ENCODE data around the gene TSPEAR.
"Not testable (repeated sequence)": the region's sequence is repeated elsewhere in the genome, so short reads cannot be mapped to it uniquely, and the experiment has no call there.

The TSPEAR gene

DNA sequence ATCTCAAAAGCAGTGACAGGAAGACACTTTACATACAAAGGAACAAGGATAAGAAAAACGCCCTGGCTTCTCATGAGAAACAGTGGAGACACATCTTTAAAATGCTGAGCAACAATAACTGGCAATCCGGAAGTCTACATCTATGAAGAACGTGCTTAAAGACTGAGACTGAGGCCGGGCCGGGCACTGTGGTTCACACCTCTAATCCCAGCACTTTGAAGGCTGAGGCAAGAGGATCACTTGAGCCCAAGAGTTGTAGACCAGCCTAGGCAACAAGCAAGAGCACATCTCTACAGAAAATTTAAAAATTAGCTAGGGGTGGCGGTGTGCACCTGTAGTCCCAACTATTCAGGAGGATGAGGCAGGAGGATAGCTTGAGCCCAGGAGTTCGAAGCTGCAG is 27.3 kb downstream of the TSPEAR start:
- DNase-seq (ENCODE audit: low spot score), result no peak

DNA sequence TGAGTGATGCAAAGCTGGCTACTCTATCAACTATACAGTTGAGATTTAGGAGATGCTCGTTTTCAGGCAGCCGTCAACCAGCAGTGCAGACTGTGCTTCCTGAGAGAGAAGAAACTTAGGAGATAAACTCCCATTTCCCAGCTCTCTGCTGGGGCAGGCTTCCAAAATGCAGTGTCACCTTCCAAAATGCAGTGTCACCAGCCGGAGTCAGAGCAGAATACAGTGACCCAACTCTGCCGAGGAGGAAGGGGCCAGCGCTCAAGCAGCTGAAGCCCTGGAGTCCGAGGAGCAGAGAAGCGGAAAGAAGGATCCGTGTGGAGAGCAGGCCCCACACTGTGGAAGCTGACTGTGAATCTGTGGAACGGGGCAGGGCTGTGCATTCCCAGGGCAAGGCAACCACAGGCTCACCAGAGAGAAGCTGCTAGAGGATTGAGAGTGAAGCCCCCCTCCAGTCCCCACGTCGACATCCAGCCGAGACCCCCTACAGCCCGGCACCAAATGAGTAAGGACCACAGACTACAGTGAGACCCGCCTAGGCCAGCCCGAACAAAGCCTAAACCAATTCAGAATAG is 28.7 kb downstream of the TSPEAR start:
- no peak for DNase-seq (ENCODE audit: low spot score)

DNA sequence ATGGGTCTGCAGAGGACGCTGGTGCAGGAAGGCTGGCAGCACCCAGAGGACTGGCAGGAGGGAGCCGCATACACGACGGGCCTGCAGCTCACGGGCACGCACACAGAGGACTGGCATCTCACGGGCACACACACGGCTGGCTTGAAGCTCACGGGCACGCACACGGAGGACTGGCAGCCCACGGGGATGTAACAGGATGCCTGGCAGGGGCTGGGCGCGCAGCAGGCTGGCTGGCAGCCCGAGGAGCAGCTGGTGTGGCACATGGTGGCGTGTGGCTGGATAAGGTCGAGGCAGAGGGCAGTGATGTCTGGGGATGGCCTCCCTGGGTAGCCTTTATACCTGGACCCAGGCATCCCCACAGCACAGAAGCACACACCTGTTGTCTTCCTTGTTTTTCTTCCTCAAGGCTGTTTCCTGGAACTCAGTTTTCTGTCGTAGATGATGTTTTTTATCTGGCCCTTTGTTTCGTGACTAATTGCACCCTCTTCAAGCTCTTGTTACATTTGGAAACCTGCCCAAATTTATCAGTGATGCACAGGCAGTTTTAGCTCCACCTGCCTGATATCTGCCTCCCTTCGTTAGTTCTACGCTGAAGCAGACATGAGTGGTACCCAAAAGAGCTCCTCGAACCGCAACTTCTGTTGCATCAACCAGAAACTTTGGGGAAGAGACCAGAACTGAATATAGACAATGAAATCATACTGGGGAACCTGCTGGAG is 29.4 kb downstream of the TSPEAR start, which contains the start of gene KRTAP12-1:
TSS of gene KRTAP12-1 (minus strand) at position 303 of the 719 bp plus-strand sequence. CDS start at position 263, 40 bp downstream.
- DNase-seq (ENCODE audit: low spot score), result no peak

DNA sequence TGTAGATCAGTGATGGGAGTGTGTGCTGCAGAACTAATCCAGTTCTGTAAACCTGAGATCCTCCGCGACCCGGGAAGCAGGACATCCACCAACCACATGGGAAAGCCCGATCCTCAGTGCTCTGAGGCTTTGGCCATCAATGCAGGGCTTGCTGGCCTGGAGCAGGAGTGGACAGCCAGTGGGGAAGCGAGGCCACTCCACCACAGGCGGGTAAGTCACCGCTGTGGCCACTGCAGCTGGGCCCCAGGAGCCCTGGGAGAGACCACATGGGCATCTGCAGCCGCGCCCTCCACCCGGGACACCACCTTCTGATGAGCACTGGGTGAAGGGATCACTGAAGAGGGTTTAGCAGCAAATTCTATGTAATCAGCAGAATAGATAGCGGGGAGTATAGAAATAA is 30.2 kb downstream of the TSPEAR start:
- no peak for DNase-seq (ENCODE audit: low spot score)

DNA sequence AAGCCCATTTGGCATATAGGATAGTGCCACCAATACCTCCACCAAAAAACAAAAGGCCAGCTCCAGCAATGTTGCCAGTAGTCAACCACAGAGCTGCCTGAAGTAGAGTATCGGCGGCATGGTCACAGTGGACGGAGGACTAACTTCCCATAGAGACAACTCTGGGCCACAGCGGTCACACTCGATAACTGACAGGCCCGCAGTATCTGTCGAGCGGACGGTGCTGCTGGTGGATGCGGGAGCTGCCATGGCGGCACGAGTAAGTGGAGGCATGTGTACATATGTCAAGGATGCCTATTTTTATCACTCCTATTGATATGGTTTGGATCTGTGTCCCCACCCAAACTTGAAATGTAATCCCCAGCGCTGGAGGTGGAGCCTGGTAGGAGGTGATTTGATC is 33.5 kb downstream of the TSPEAR start:
- DNase-seq (ENCODE audit: low spot score), result no peak

DNA sequence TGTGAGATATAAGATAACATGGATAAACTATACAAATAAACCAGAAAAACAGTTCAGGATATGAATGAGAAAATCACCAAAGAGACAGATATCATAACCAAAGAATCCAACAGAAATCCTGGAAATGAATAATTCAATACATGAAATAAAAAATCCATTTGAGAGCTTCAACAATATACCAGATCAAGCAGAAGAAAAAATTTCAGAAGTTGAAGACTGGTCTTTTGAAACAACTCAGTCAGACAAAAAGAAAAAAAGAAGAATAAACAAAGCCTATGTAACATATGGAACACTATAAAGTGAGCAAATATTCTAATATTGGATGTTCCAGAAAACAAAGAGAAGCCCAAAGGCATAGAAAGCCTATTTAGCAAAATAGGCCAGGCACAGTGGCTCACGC is 39.5 kb downstream of the TSPEAR start:
- no peak for DNase-seq (ENCODE audit: low spot score)

DNA sequence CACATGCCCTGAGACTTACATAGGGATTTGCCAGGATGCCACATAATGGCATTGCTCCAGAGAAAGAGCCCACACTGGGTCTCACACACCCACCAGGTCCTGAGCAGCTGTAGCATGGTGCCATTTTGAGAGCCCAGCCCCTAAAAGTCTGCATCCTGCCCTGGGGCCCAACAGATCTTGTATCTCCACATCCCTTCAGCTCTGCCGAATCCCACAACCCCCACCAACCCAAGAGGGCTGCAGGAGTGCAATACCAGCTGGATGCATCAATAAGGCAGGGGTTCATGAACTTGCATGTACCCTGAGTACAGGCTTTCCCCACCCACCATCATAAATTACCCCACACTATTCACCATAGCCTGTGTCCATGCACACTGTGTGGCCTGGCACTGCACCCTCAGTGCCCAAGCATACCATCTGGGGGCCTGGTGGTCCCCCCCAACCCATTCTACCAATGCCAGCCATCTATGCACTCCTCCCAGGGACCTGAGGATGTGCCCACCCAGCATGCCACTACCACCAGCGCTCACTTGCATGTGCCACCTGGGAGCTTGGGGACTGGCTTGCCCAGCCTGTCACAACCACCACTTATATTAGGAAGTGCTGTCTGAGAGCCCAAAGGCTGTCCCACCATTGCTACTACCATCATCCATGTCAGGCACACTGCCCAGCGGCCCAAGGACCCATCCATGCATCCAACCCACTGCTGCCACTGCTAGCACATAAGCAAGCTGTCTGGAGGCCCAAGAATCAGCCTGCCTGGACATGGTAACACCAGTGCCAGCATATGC is 40.5 kb downstream of the TSPEAR start:
- no peak for DNase-seq (ENCODE audit: low spot score)

DNA sequence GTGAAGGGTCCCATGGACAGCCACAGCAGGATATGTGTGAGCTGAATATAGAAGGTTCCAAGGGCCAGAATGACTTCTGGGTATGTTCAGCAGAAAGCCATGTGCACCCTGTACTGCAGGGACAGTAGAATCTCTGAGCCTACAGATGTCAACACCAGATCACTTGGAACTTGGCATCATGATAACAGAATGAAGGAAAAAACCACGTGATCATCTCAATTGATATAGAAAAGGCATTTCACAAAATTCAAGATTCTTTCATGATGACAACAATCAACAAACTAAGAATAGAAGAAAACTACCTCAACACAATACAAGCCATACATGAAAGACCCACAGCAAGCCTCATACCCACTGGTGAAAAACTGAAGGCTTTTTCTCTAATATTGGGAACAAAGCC is 43.8 kb downstream of the TSPEAR start:
- no peak for DNase-seq (ENCODE audit: low spot score)

DNA sequence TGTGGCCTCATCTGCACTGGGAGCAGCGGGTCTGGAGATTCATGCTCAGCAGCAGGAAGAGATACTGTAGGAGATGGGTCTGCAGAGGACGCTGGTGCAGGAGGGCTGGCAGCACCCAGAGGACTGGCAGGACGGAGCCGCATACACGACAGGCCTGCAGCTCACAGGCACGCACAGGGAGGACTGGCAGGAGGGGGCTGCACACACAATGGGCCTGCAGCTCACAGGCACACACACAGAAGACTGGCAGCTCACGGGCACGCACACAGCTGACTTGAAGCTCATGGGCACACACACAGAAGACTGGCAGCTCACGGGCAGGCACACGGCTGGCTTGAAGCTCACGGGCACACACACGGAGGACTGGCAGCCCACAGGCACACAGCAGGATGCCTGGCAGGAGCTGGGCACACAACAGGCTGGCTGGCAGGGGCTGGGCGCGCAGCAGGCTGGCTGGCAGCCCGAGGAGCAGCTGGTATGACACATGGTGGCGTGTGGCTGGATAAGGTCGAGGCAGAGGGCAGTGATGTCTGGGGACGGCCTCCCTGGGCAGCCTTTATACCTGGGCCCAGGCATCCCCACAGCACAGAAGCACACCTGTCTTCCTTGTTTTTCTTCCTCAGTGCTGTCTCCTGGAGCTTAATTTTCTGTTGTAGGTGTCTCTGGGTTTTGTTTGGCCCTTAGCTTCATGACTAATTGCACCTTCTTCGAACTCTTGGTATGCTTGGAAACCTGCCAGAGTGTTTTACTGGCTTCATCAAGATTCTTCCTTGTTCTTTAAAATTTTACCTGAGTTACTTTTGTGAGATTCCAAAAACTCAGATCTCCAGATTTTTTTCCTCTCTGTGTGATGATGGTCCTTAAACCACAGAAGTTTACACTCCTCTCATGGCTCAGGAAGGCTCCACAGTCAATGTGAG is 44.7 kb downstream of the TSPEAR start, which contains the start of gene KRTAP12-2:
TSS of gene KRTAP12-2 (minus strand) at position 527 of the 920 bp plus-strand sequence. CDS start at position 486, 41 bp downstream.
- no peak for DNase-seq (ENCODE audit: low spot score)

DNA sequence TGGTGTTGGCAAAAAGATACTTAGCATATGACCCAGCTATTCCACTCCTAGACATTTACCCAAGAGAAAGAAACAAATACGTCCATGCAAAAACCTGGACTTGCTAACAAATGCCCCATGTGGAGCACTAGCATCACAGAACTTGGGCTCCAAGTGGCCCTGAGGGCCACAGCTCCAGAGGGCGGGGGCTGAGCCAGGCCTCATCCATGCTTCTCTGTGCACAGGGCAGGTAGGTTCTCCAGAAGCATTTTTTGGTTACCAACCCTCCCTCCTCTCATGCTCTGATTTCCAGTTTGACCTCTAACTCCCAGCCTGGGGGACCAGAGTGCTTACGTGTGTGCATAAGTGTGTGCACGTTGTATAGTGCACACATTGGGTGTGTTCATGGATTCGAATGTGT is 46.7 kb downstream of the TSPEAR start:
- no peak for DNase-seq (ENCODE audit: low spot score)

DNA sequence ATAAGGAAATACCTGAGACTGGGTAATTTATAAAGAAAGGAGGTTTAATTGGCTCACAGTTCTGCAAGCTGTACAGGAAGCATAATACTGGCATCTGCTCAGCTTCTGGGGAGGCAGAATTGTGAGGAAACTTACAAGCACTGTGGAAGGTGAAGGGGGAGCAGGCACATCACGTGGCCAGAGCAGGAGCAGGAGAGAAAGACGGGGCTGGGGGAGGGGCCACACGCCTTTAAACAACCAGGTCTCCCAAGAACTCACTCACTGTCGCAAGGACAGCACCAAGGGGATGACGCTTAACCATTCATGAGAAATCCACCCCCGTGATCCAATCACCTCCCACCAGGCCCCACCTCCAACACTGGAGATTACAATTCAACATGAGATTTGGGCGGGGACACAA is 49.8 kb downstream of the TSPEAR start:
- not testable (repeated sequence) for DNase-seq (ENCODE audit: low spot score)

DNA sequence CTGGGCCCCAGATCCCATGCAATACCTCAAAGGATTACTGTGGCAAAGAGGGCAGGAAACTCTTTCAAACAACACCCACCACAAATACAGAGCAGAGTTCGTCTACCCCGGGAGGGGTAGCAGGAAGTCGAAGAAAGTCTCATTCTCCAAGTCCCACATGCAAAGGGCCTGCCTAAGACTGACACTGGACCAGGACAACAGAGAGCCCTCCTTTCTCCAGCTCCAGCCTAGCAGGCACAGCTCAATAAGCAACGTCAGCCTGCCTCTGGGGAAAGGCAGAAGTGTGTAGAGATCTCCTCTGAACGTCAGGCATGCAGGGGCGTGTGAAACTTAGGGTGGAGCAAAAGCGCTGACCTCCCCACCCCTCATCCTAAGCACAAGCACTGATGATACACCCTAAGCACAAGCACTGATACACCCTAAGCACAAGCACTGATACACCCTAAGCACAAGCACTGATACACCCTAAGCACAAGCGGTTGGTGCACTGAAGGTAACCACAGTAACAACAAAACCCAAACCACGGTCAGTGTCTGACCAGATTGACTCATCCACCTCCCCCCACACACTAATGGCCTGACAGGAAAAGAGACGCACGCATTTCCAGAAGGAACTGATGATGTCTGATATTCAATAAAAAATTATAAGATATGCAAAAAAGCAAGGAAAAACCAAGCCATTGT is 52.3 kb downstream of the TSPEAR start:
- DNase-seq (ENCODE audit: low spot score), result peak; percentile 40

DNA sequence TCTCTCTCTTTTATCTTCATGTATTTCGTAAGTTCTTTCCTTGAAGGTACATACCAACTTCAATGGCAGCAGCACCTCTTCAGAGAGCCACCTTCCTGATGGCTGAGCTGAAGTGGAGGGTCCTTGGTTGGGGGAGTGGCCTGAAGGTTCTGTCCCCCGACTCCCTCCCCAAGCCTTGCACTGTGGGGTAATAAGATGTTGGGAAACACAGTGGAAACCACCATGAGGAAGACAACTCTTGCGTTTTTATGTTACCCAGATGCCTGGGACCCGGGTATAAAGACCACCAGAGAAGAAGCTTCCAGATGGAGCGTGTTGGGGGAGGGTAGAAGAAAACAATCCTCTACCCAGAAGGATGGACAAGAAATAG is 52.8 kb downstream of the TSPEAR start:
- DNase-seq (ENCODE audit: low spot score), result no peak

DNA sequence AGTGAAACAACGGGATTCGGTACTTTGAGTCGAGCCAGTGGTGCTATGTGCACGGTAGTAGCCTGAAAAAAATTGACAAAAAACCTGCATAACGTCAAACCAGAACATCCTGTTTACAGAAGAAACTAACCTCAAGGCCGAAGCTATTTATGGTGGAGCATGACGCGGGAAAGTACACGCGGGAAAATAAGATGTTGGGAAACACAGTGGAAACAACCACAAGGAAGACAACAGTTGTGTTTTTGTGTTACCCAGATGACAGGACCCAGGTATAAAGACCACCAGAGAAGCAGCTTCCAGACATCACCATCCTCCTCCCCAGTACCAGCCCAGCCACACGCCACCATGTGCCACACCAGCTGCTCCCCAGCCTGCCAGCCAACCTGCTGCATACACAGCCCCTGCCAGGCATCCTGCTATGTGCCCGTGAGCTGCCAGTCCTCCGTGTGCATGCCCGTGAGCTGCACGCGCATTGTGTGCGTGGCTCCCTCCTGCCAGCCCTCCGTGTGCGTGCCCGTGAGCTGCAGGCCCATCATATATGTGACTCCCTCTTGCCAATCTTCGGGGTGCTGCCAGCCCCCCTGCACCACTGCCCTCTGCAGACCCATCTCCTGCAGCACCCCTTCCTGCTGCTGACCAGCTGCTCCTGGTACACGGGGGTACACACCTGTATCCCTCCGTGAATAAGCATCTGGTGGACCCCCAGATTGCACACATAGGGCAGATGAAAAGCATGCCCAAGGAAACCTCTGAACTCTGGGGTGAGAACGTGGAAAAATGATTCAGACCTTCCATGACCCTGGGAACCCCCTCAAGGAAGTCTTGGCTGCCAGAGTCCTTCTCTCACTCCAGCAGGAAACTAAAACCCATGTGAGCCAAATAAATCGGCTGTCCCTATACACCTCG is 53.5 kb downstream of the TSPEAR start, which contains the start of gene KRTAP12-3:
TSS of gene KRTAP12-3 (plus strand) at position 298 of the 906 bp plus-strand sequence. CDS start at position 346, 48 bp downstream.
- peak; percentile 74 for DNase-seq (ENCODE audit: low spot score)

DNA sequence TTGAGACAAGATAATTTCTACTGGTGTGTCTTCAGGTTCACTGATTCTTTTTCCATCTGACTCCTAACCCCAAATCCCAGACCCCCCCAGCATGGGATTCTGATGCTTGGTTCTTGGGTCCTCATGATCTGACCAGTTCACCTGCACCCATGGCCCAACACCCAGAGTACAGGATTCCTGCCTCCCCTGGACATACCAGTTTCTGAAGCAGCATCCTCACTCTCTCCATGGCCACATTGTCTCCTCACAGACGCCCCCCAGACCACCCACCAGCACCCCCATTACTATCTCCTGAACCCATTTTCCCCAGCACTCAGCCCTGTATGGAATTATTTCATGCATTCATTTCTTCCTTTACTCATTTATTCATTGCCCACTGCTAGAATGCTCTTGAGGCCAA is 54.5 kb downstream of the TSPEAR start:
- DNase-seq (ENCODE audit: low spot score), result no peak

DNA sequence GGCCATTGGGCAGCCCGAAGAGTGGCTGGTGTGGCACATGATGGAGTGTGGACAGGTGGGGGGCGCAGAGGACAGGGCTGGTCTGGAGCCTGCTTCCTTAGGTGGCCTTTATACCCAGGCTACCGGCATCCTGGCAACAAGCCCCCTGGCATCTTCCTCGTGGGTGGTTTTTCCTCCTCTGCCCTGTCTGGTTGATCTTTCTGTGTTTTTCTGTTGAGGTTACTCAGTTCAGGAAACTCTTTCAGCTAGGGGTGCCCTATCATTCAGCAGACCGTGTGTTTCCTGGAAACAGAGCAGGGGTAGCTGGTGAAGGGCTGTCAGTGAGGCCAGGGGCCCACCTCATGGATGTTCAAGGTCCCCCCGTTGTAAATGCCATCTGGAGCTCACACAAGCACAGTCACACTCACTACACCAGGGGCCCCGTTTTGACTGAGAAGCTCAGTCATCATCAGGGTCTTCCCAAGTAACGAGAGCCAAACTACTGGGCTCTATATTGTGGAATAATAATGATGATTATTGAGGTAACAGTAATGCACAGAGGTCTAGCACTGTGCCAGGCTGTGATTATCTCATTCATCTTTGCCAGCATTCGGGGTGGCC is 56.7 kb downstream of the TSPEAR start, which contains the start of gene KRTAP12-4:
TSS of gene KRTAP12-4 (minus strand) at position 84 of the 600 bp plus-strand sequence. CDS start at position 39, 45 bp downstream.
- DNase-seq (ENCODE audit: low spot score), result no peak

DNA sequence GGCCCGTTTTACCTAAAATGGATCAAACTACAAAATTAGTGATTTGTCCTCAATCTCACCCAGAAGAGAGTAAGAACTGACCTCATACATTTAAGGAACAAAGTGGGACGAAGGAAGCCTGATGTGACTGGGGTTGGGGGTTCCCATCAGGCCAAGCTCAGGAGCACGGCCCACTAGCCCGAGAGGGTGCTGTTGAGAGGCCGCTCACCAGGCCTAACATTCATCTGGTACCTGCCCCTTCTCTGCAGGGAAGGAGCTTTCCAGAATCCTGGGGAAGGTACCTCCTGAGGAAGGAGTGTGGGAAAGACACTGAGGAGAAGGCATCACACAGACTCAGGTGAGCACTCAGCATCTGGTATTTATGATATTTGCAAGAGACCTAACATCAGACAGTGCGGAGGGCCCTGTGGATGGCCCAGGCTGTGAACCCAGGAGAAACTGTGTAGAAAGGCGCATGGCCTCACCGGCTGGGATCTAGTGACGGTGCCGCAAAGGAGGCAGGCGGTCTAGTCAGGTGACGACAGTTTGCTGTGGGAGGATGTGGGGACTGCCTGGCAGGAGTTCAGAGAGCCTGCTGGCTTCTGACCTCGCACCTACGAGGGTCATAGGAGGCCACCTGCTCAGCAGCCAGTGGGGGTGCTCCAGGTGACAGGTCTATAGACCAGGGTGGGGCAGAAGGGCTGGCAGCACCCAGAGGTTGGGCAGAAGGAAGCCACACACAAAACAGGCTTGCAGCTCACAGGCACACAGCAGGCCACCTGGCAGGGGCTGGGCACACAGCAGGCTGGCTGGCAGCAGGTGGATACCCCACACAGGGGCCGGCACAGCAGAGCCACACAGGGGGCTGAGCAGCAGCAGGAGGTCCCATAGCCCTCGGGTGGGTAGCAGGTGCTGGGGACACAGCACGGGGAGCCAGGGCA is 57.5 kb downstream of the TSPEAR start:
- DNase-seq (ENCODE audit: low spot score), result peak; percentile 72

DNA sequence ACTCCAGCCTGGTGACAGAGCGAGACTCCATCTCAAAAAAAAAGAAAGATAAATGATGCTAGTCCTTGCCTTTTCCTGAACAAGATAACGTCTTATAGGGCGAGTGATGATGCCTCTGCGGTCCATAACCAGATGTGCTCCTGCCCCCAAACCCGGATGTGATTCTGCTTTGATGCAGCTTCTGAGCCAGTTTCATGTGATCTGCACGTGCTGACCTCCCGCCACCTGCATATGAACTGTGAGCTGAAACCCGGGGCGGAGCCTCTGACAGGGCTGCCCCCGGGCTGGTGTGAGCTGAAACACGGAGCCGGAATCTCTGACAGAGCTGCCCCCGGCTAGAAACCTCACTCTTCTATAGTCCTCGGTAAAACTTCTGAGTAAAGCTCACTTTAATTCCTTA is 58.2 kb downstream of the TSPEAR start:
- no peak for DNase-seq (ENCODE audit: low spot score)

All from CD4-positive, alpha-beta T cell treated with Interleukin-6 at 100 ng/mL for 8 hours (primary cell).